ENCODE data around the gene TOGARAM2. TPM values are rescaled to one million over a fixed set of nuclear protein-coding genes. Genes with fewer than 3 reads are reported as not detected.

Gene TOGARAM2
- total RNA-seq, 2 experiments from 2014 or later: 2.3 to 2.7 TPM

DNA sequence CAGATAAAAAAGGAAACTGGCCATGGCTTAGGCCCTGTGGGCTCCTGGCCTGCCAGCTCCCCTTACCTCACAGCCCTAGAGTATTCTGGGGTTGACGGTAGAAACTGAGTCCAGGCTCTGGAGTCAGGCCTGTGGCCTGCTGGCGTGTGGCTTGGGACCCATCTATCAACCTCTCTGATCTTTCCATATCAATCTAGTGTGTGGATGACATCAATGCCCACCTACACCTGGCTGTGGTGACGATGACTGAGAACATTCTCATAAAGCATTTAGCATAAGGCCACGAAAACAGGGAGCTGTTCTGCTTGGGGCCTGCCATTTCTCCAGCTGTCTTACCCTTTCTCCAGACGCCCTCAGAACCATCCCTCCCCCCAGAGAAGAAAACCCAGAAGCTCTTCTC, 75.4 kb downstream of the TOGARAM2 start:
- TF ChIP-seq, protein P1, sequence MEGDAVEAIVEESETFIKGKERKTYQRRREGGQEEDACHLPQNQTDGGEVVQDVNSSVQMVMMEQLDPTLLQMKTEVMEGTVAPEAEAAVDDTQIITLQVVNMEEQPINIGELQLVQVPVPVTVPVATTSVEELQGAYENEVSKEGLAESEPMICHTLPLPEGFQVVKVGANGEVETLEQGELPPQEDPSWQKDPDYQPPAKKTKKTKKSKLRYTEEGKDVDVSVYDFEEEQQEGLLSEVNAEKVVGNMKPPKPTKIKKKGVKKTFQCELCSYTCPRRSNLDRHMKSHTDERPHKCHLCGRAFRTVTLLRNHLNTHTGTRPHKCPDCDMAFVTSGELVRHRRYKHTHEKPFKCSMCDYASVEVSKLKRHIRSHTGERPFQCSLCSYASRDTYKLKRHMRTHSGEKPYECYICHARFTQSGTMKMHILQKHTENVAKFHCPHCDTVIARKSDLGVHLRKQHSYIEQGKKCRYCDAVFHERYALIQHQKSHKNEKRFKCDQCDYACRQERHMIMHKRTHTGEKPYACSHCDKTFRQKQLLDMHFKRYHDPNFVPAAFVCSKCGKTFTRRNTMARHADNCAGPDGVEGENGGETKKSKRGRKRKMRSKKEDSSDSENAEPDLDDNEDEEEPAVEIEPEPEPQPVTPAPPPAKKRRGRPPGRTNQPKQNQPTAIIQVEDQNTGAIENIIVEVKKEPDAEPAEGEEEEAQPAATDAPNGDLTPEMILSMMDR (IDR thresholded peaks at IDR 0.05): no peak
- Mint-ChIP-seq H3K27me3 (no peaks in the 10 kb centered on the region), H3K27ac (no peak overlapping the region), H3K4me3 (no peak overlapping the region), H3K9me3 (no peaks in the 10 kb centered on the region), H3K36me3 (ENCODE audit: low read depth) (no peaks in the 10 kb centered on the region), H3K4me1 (ENCODE audit: low read depth) (peaks cover 12% of the 10 kb centered on the region)
- intact Hi-C loops (cut with micrococcal nuclease): no loop called here
- peak; percentile 14 for DNase-seq
- POLR2A ChIA-PET: interaction anchor here (1.2 kb wide), 1 partner anchor 858 kb away, joined by 3 read pairs; no protein-coding TSS in a partner anchor
- no peak for ATAC-seq
- CTCF ChIA-PET: no interaction called here

DNA sequence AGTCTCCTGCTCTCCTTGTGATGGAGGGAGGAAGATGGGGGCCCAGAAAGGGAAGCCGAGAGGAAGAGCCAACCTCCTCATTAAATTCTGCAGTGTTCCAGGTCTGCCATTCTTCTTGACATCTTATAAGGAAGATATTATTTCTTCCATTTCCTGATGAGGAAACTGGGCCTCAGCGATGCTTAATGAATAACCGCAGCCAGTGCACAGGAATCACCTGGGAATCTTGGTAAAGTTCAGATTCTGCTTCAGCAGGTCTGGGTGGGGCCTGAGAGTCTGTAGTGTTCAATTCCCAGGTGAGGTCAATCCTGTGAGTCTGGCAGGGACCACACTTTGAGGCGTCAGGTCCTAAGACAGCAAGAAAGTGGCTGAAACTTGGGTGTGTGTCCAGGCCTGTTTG, 75.9 kb downstream of the TOGARAM2 start:
- CTCF ChIA-PET: no interaction called here
- ATAC-seq: no peak

DNA sequence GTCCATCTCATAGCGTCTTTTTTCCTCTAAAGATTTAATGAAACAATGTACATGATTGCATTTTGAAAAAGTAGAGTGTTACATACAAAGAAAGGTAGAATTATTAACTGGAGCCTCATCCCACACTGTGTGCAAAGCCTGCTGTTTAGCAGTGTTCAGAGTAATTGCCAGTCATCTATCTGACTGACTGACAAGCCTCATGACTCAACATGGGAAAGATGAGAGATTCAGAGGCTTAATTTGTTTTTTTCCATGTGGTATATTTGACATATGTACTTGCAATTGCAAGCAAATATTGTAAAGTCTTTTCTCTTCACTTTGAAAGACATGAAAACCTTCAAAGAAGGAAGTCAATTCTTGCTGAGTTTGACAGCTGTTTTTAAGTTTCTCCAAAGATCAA, 78.5 kb downstream of the TOGARAM2 start:
- Mint-ChIP-seq H3K4me1 (ENCODE audit: low read depth) (peaks cover 12% of the 10 kb centered on the region), H3K27ac (no peak overlapping the region), H3K4me3 (no peak overlapping the region), H3K27me3 (no peaks in the 10 kb centered on the region), H3K36me3 (ENCODE audit: low read depth) (no peaks in the 10 kb centered on the region), H3K9me3 (no peaks in the 10 kb centered on the region)
- TF ChIP-seq, protein P1 (IDR thresholded peaks at IDR 0.05): no peak
- CTCF ChIA-PET: no interaction called here
- POLR2A ChIA-PET: no interaction called here
- ATAC-seq: peak; percentile 77
- DNase-seq: no peak
- intact Hi-C loops (cut with micrococcal nuclease): no loop called here

More for the DNA sequence above, 75.9 kb downstream of the TOGARAM2 start:
- H3K36me3 Mint-ChIP-seq (ENCODE audit: low read depth): no peaks in the 10 kb centered on the region
- DNase-seq: no peak
- TF ChIP-seq, protein P1 (IDR thresholded peaks at IDR 0.05): no peak
- no peak overlapping the region for H3K27ac Mint-ChIP-seq
- H3K27me3 Mint-ChIP-seq: no peaks in the 10 kb centered on the region
- intact Hi-C loops (cut with micrococcal nuclease): no loop called here
- POLR2A ChIA-PET: interaction anchor here (1.2 kb wide), 1 partner anchor 859 kb away, joined by 3 read pairs; no protein-coding TSS in a partner anchor
- no peak overlapping the region for H3K4me3 Mint-ChIP-seq
- peaks cover 12% of the 10 kb centered on the region for H3K4me1 Mint-ChIP-seq (ENCODE audit: low read depth)
- H3K9me3 Mint-ChIP-seq: no peaks in the 10 kb centered on the region

DNA sequence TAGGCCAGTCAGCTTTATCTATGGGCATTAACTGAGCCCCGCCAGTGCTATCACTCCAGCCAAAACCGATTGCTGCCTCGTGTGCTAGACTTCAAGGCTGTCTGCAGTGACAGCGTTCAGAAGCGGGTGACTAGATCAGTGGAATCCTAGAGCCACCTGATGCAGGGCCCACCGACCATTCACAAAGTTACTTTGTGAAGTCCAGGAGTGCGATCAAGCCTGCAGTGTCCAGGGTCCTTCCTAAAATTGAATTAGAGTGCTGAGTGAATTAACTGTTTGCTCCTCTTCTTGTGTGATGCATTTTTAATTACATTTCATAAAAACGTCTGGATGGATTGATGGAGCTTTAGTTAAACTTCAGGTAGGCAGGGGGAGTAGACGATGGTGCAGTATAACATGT, 79.3 kb downstream of the TOGARAM2 start:
- Mint-ChIP-seq H3K4me3 (no peak overlapping the region), H3K4me1 (ENCODE audit: low read depth) (peaks cover 12% of the 10 kb centered on the region), H3K27me3 (no peaks in the 10 kb centered on the region), H3K27ac (no peak overlapping the region), H3K36me3 (ENCODE audit: low read depth) (no peaks in the 10 kb centered on the region), H3K9me3 (no peaks in the 10 kb centered on the region)
- DNase-seq (no peak), ATAC-seq (no peak)
- intact Hi-C loops (cut with micrococcal nuclease): no loop called here
- CTCF ChIA-PET: no interaction called here
- POLR2A ChIA-PET: no interaction called here
- TF ChIP-seq, protein P1 (IDR thresholded peaks at IDR 0.05): no peak

DNA sequence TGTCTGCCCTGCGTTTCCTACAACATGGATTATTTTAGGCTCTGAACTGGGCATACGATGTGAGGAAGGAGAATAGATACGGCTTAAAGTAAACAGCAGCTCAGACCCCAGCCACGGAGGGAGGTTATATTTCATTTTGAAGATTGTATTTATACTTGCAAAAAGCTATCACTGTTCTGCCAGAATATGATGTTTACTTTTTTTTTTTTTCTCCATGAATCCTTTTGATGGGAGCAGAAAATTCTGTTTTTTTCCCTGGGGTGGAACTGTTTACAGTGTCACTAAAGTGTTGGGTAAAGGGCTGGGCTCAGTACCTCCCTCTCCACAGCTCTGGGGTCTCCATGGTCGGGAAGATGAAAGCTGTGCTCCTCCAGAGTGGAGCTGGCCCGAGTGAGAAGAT, 80.1 kb downstream of the TOGARAM2 start:
- Mint-ChIP-seq H3K36me3 (ENCODE audit: low read depth) (no peaks in the 10 kb centered on the region), H3K27ac (no peak overlapping the region), H3K27me3 (no peaks in the 10 kb centered on the region), H3K9me3 (no peaks in the 10 kb centered on the region), H3K4me3 (no peak overlapping the region), H3K4me1 (ENCODE audit: low read depth) (peaks cover 12% of the 10 kb centered on the region)
- TF ChIP-seq, protein P1 (IDR thresholded peaks at IDR 0.05): no peak
- intact Hi-C loops (cut with micrococcal nuclease): no loop called here
- ChIA-PET CTCF (no interaction called here), POLR2A (no interaction called here)
- DNase-seq (no peak), ATAC-seq (no peak)

All from activated CD8-positive, alpha-beta T cell treated with anti-CD3 and anti-CD28 coated beads for 36 hours (primary cell).